ENCODE data around the gene RTTN. TPM values are rescaled to one million over a fixed set of nuclear protein-coding genes. Genes with fewer than 3 reads are reported as not detected.
A peak's percentile ranks its signal among the peaks of the same experiment; 100 is the strongest.

Gene RTTN
- total and polyA plus RNA-seq, 2 of the 4 experiments (the other 2 are of a cell fraction), result 5.8 to 19.9 TPM

GRCh38 chr18:70046796-70047195 is 158.7 kb downstream of the RTTN start:
- Histone ChIP-seq H3K79me1 (ENCODE audit: low read depth in 1 of 2, low read length in 2 of 2) (peaks cover 0 to 13% of the 10 kb centered on the region in 2 experiments; a peak in 2 of 4 replicates), H3K18ac (ENCODE audit: low read depth, low read length) (peak overlapping the region; percentile 46; the same call in 1 of the 2 replicates), H4K8ac (ENCODE audit: low read depth in 2 of 2, low read length in 2 of 2) (peak overlapping the region; percentile 41 to 46; a peak in 3 of 4 replicates), H3K4me3 (ENCODE audit: insufficient read depth, low read depth, low read length) (no peak overlapping the region), H3K27me3 (ENCODE audit: control insufficient read depth, insufficient read depth, low read length) (no peaks in the 10 kb centered on the region), H3K9me1 (ENCODE audit: insufficient read depth, low read length) (peaks cover 4% of the 10 kb centered on the region; the same call in 1 of the 2 replicates), H2BK20ac (ENCODE audit: low read depth, low read length) (peak overlapping the region; percentile 78; the same call in 1 of the 2 replicates), H3K4me1 (ENCODE audit: control insufficient read depth, insufficient read depth, low read length) (peaks cover 9% of the 10 kb centered on the region), H3K4ac (ENCODE audit: low read depth, low read length) (peak overlapping the region; percentile 24), H4K91ac (ENCODE audit: insufficient read depth, low read depth, low read length) (peak overlapping the region; percentile 53), H3K23ac (ENCODE audit: low read depth, low read length) (0 out of 2 replicates have a peak overlapping the region, but pooled peaks have one; percentile 20), H3K56ac (ENCODE audit: extremely low read depth, insufficient read depth, low read length) (no peak overlapping the region), H2BK120ac (ENCODE audit: low read depth, low read length) (peak overlapping the region; percentile 78), H3K27ac (ENCODE audit: insufficient read depth, low read length) (no peak overlapping the region), H4K5ac (ENCODE audit: low read depth, low read length) (peak overlapping the region; percentile 64; the same call in 1 of the 2 replicates), H2AK5ac (ENCODE audit: low read depth, low read length) (0 out of 2 replicates have a peak overlapping the region, but pooled peaks have one; percentile 27), H3K9ac (ENCODE audit: low read depth, low read length) (no peak overlapping the region), H3K9me3 (ENCODE audit: control insufficient read depth, insufficient read depth, low read length) (no peaks in the 10 kb centered on the region), H4K20me1 (ENCODE audit: insufficient read depth, low read length) (no peaks in the 10 kb centered on the region), H2AFZ (replicated peaks; ENCODE audit: low read length, poor library complexity) (no peak overlapping the region), H2BK5ac (ENCODE audit: low read depth, low read length, poor library complexity, severe bottlenecking) (peak overlapping the region; percentile 99), H2BK15ac (ENCODE audit: low read depth, low read length) (peak overlapping the region; percentile 6; the same call in 1 of the 3 replicates), H3K4me2 (ENCODE audit: low read depth, low read length) (no peak overlapping the region), H3K36me3 (ENCODE audit: control insufficient read depth, insufficient read depth, low read length) (no peaks in the 10 kb centered on the region; the same call in 1 of the 2 replicates), H2AK9ac (replicated peaks; ENCODE audit: low read depth, low read length, poor library complexity) (no peak overlapping the region), H3K14ac (replicated peaks; ENCODE audit: low read depth, low read length) (0 out of 2 replicates have a peak overlapping the region, but pooled peaks have one; percentile 70)
- in situ Hi-C loops (cut with MboI; ENCODE audit: low sequenced_read_pairs) (no loop called here), dilution Hi-C loops (cut with HindIII; ENCODE audit: low sequenced_read_pairs, unreplicated experiment) (no loop called here), intact Hi-C loops (cut with micrococcal nuclease) (loop anchor here (10.0 kb wide), 1 partner anchor 202 kb away; no protein-coding TSS in a partner anchor)
- no peak for DNase-seq
- CTCF ChIA-PET, result no interaction called here
- TF ChIP-seq RCOR1 (IDR thresholded peaks at IDR 0.05; ENCODE audit: insufficient replicate concordance, low read length) (no peak), RAD21 (IDR thresholded peaks at IDR 0.05; ENCODE audit: low read length) (no peak), USF2 (IDR thresholded peaks at IDR 0.05; ENCODE audit: low read depth, low read length) (no peak), CTCF (conservative IDR thresholded peaks at IDR 0.05; ENCODE audit: low read depth, low read length) (no peak), CHD1 (IDR thresholded peaks at IDR 0.05; ENCODE audit: low read depth, low read length) (no peak), BHLHE40 (IDR thresholded peaks at IDR 0.05; ENCODE audit: low read depth, low read length) (no peak), MXI1 (IDR thresholded peaks at IDR 0.05; ENCODE audit: borderline replicate concordance, low read depth, low read length) (no peak), FOS (IDR thresholded peaks at IDR 0.05; ENCODE audit: low read depth, low read length) (no peak), POLR2A (IDR thresholded peaks at IDR 0.05; ENCODE audit: low read depth, low read length) (no peak), MAFK (IDR thresholded peaks at IDR 0.05; ENCODE audit: low read depth, low read length) (no peak), CEBPB (IDR thresholded peaks at IDR 0.05; ENCODE audit: low read depth, low read length) (no peak), RFX5 (IDR thresholded peaks at IDR 0.05; ENCODE audit: low read depth, low read length) (no peak), SMC3 (IDR thresholded peaks at IDR 0.05; ENCODE audit: low read depth, low read length) (no peak), NFE2L2 (IDR thresholded peaks at IDR 0.05; ENCODE audit: low read depth, low read length) (no peak)
- WGBS, 2 experiments (ENCODE audit: extremely low coverage in 2 of 2, insufficient read length in 1 of 2), result no CpG with 5 or more reads among the region's 1 CpG
- ATAC-seq (ENCODE audit: low read depth), result no peak
- POLR2A ChIA-PET (ENCODE audit: unreplicated experiment), result no interaction called here
- BruUV-seq (replicated peaks), result no TSS peak
